ENCODE results near the gene CELA3A.

- TF ChIP-seq CTCF (IDR thresholded peaks at IDR 0.05 in 8 of 11, conservative IDR thresholded peaks at IDR 0.05 in 3 of 11) (no peak), POLR2AphosphoS5 (IDR thresholded peaks at IDR 0.05) (no peak), POLR2A (IDR thresholded peaks at IDR 0.05) (no peak)
These were observed 48.5 kb upstream of the CELA3A start for GRCh38 chr1:21952786-21953520.

All from spleen (tissue), 7 donors.